ENCODE data around the gene TMEM156. TPM values are rescaled to one million over a fixed set of nuclear protein-coding genes. Genes with fewer than 3 reads are reported as not detected.

Gene TMEM156
- total and polyA plus RNA-seq, 3 experiments from 2014 or later = 6.7 to 24.3 (median 7.3) TPM

- CTCF ChIA-PET = no interaction called here
- Mint-ChIP-seq H3K27ac (peak overlapping the region in 1 of 8 donors; percentile 8), H3K4me1 (peaks cover 0 to 21% (median 4%) of the 10 kb centered on the region in 3 donors), H3K9me3 (no peaks in the 10 kb centered on the region), H3K27me3 (no peaks in the 10 kb centered on the region), H3K4me3 (no peak overlapping the region), H3K36me3 (peaks cover 4 to 71% (median 42%) of the 10 kb centered on the region in 3 donors)
- Histone ChIP-seq H3K36me3 (ENCODE audit: insufficient read depth, low read length) (peaks cover 6% of the 10 kb centered on the region), H3K9me3 (ENCODE audit: low read length) (no peaks in the 10 kb centered on the region), H3K4me3 (ENCODE audit: low read length) (no peak overlapping the region), H3K27me3 (ENCODE audit: insufficient read depth, low read length, poor library complexity, severe bottlenecking) (no peaks in the 10 kb centered on the region), H3K4me1 (ENCODE audit: insufficient read depth, low read length) (no peaks in the 10 kb centered on the region), H3K27ac (ENCODE audit: low read depth, low read length) (no peak overlapping the region)
- POLR2A ChIA-PET = no interaction called here
- DNase-seq = no peak
Measured at GRCh38 chr4:38980903-38981676, 51.1 kb downstream of the TMEM156 start.

DNA sequence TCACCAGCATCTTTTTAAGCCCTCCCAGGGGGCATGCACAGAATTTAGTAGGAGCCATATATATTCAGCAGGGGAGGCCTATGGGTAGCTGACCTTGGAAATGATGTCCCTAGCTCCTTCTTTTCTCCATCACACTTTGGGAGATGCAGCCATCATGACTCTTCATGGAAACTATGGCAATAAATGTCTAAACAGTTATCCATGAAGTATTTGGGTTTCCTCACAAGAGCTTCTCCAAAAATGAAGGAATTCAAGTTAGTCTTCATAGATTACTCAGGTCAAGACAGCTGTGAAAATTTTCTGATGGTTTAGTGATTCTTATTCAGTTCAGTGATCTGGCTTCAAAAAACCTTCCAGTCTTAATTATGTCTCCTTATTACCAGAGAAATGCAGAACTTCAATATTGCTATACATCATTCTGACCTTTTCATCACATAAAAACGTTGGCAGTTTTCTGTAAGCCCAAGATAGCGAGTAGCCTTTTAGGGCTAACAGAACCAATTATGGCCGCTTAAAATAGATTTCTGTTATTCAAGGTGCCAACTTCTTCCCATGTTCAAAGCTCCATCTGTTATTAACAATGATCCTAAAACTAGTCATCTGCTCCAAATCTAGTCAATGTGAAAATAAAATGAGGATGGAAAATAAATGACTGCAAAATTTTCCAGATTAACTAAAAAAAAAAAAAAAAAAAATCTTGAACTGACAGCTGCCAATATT is 52.5 kb downstream of the TMEM156 start:
- no peaks in the 10 kb centered on the region for H3K27me3 ChIP-seq (ENCODE audit: insufficient read depth, low read length, poor library complexity, severe bottlenecking)
- no peaks in the 10 kb centered on the region for H3K9me3 ChIP-seq (ENCODE audit: low read length)
- no peak overlapping the region for H3K4me3 ChIP-seq (ENCODE audit: low read length)
- Mint-ChIP-seq H3K4me1 (peaks cover 0 to 16% (median 0%) of the 10 kb centered on the region in 3 donors), H3K27ac (no peak overlapping the region), H3K36me3 (peaks cover 4 to 61% (median 39%) of the 10 kb centered on the region in 3 donors), H3K4me3 (no peak overlapping the region), H3K27me3 (no peaks in the 10 kb centered on the region), H3K9me3 (no peaks in the 10 kb centered on the region)
- no peaks in the 10 kb centered on the region for H3K4me1 ChIP-seq (ENCODE audit: insufficient read depth, low read length)
- ChIA-PET POLR2A (no interaction called here), CTCF (no interaction called here)
- DNase-seq = no peak
- no peaks in the 10 kb centered on the region for H3K36me3 ChIP-seq (ENCODE audit: insufficient read depth, low read length)
- H3K27ac ChIP-seq (ENCODE audit: low read depth, low read length) = no peak overlapping the region

GRCh38 chr4:38979081-38979480 is 53.1 kb downstream of the TMEM156 start:
- H3K27ac Mint-ChIP-seq = peak overlapping the region in 2 of 8 donors; percentile 4 to 42
- H3K4me1 Mint-ChIP-seq = peaks cover 0 to 11% (median 0%) of the 10 kb centered on the region in 3 donors
- H3K27me3 Mint-ChIP-seq = no peaks in the 10 kb centered on the region
- H3K36me3 Mint-ChIP-seq = peaks cover 4 to 57% (median 35%) of the 10 kb centered on the region in 3 donors
- no peaks in the 10 kb centered on the region for H3K4me1 ChIP-seq (ENCODE audit: insufficient read depth, low read length)
- ChIA-PET CTCF (no interaction called here), POLR2A (no interaction called here)
- H3K4me3 ChIP-seq (ENCODE audit: low read length) = no peak overlapping the region
- DNase-seq = no peak
- H3K27ac ChIP-seq (ENCODE audit: low read depth, low read length) = no peak overlapping the region
- no peaks in the 10 kb centered on the region for H3K36me3 ChIP-seq (ENCODE audit: insufficient read depth, low read length)
- H3K27me3 ChIP-seq (ENCODE audit: insufficient read depth, low read length, poor library complexity, severe bottlenecking) = no peaks in the 10 kb centered on the region
- no peak overlapping the region for H3K4me3 Mint-ChIP-seq
- H3K9me3 Mint-ChIP-seq = no peaks in the 10 kb centered on the region
- H3K9me3 ChIP-seq (ENCODE audit: low read length) = no peaks in the 10 kb centered on the region

DNA sequence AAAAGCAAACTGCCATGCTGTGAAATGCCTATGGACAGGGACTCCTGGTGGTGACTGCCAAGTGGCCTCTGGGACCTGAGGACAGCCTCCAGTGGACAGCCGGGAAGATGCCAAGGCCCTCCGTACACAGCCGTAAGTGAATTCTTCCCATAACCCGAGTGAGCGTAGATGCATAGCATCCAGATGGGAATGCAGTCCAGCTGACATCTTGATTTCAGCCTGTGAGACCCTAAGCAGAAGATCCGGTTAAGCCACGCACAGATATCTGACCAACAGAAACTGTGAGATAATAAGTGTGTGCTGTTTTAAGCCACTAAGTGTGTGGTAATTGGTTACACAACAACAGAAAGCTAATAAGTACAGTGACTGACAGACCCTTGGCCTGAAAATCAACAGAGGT is 55.9 kb downstream of the TMEM156 start:
- DNase-seq = no peak
- Mint-ChIP-seq H3K4me3 (no peak overlapping the region), H3K27ac (no peak overlapping the region), H3K27me3 (no peaks in the 10 kb centered on the region), H3K36me3 (peaks cover 4 to 42% (median 20%) of the 10 kb centered on the region in 3 donors), H3K9me3 (no peaks in the 10 kb centered on the region), H3K4me1 (peaks cover 0 to 3% (median 0%) of the 10 kb centered on the region in 3 donors)
- Histone ChIP-seq H3K9me3 (ENCODE audit: low read length) (no peaks in the 10 kb centered on the region), H3K27me3 (ENCODE audit: insufficient read depth, low read length, poor library complexity, severe bottlenecking) (no peaks in the 10 kb centered on the region), H3K36me3 (ENCODE audit: insufficient read depth, low read length) (no peaks in the 10 kb centered on the region), H3K4me1 (ENCODE audit: insufficient read depth, low read length) (no peaks in the 10 kb centered on the region), H3K4me3 (ENCODE audit: low read length) (no peak overlapping the region), H3K27ac (ENCODE audit: low read depth, low read length) (no peak overlapping the region)
- POLR2A ChIA-PET = no interaction called here
- CTCF ChIA-PET = no interaction called here

DNA sequence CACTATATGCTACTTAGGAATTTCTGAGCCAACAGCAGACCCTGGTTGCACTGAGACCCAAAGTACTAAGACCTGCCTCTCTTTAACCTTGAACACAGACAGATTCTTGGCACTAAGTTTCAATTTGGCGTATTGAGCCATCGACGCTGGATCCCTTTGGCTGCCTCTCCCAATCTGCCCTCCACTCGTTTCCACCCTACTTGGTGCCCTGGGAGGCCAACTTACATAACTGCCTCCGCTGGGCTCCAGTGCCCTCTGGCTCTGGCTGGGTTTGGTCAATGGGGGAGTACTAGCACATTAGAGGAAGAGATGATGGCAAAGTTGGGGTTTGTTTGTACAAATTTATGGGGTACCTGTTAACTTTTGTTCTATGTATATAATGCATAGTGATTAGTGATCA is 63.5 kb downstream of the TMEM156 start:
- no peaks in the 10 kb centered on the region for H3K4me1 ChIP-seq (ENCODE audit: insufficient read depth, low read length)
- H3K27ac ChIP-seq (ENCODE audit: low read depth, low read length) = no peak overlapping the region
- no peak overlapping the region for H3K4me3 Mint-ChIP-seq
- H3K27ac Mint-ChIP-seq = peak overlapping the region in 1 of 8 donors; percentile 73
- DNase-seq = no peak
- no peaks in the 10 kb centered on the region for H3K9me3 Mint-ChIP-seq
- no peaks in the 10 kb centered on the region for H3K27me3 Mint-ChIP-seq
- H3K9me3 ChIP-seq (ENCODE audit: low read length) = no peaks in the 10 kb centered on the region
- peaks cover 14 to 62% (median 32%) of the 10 kb centered on the region in 3 donors for H3K36me3 Mint-ChIP-seq
- H3K36me3 ChIP-seq (ENCODE audit: insufficient read depth, low read length) = no peaks in the 10 kb centered on the region
- peaks cover 0 to 5% (median 0%) of the 10 kb centered on the region in 3 donors for H3K4me1 Mint-ChIP-seq
- H3K4me3 ChIP-seq (ENCODE audit: low read length) = no peak overlapping the region
- ChIA-PET CTCF (no interaction called here), POLR2A (no interaction called here)
- H3K27me3 ChIP-seq (ENCODE audit: insufficient read depth, low read length, poor library complexity, severe bottlenecking) = no peaks in the 10 kb centered on the region

DNA sequence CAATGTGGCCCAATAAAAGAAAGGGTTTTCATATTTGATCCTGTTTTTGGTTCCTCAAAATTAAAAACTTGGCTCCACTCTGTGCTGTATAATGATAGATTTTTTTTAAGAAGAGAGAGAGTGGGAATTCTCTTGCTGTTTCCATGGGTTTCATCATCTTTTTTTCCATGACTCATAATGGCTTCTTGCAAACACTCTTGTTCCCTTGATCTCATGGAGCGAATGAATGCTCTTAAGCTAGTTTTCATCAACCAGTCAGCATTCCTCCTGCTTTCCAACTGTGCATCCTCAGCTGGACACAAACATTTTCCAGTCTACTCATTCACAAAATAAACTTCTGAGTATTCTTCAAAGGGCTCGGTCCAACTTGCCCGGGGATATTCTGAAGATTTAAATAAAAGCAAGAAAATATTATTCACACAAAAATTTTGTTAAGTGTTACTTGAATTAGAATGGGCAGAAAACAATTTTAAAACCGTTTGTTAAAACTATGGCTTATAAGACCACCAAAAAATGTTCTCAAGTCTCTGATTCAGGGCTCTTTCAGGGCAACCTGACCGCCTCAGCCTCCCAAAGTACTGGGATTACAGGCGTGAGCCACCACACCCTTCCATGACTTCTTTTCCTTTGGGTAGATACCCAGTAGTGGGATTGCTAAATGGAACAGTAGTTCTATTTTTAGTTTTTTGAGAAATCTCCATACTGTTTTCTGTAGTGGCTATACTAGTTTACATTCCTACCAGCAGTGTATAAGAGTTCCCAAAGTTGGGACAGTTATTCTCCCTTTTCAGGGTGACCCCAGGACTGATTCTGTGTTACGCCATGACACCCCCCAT is 64.7 kb downstream of the TMEM156 start:
- Histone ChIP-seq H3K27ac (ENCODE audit: low read depth, low read length) (peak overlapping the region; percentile 17), H3K36me3 (ENCODE audit: insufficient read depth, low read length) (no peaks in the 10 kb centered on the region), H3K27me3 (ENCODE audit: insufficient read depth, low read length, poor library complexity, severe bottlenecking) (no peaks in the 10 kb centered on the region), H3K4me1 (ENCODE audit: insufficient read depth, low read length) (no peaks in the 10 kb centered on the region), H3K9me3 (ENCODE audit: low read length) (no peaks in the 10 kb centered on the region), H3K4me3 (ENCODE audit: low read length) (no peak overlapping the region)
- ChIA-PET CTCF (no interaction called here), POLR2A (no interaction called here)
- Mint-ChIP-seq H3K27ac (peak overlapping the region in 1 of 8 donors; percentile 65), H3K9me3 (no peaks in the 10 kb centered on the region), H3K4me3 (no peak overlapping the region), H3K4me1 (peaks cover 0 to 5% (median 0%) of the 10 kb centered on the region in 3 donors), H3K27me3 (no peaks in the 10 kb centered on the region), H3K36me3 (peaks cover 14 to 60% (median 34%) of the 10 kb centered on the region in 3 donors)
- DNase-seq = no peak

GRCh38 chr4:38965866-38966265 is 66.3 kb downstream of the TMEM156 start:
- no peaks in the 10 kb centered on the region for H3K9me3 ChIP-seq (ENCODE audit: low read length)
- CTCF ChIA-PET = interaction anchor here (1.2 kb wide), 1 partner anchor 10 kb away, joined by 3 read pairs; no protein-coding TSS in a partner anchor
- H3K27ac ChIP-seq (ENCODE audit: low read depth, low read length) = no peak overlapping the region
- H3K27me3 ChIP-seq (ENCODE audit: insufficient read depth, low read length, poor library complexity, severe bottlenecking) = no peaks in the 10 kb centered on the region
- no peak for DNase-seq
- H3K36me3 ChIP-seq (ENCODE audit: insufficient read depth, low read length) = no peaks in the 10 kb centered on the region
- H3K9me3 Mint-ChIP-seq = peaks cover 0 to 7% (median 0%) of the 10 kb centered on the region in 5 donors
- peaks cover 0 to 5% (median 0%) of the 10 kb centered on the region in 3 donors for H3K4me1 Mint-ChIP-seq
- no peak overlapping the region for H3K4me3 Mint-ChIP-seq
- peak overlapping the region in 3 of 8 donors; percentile 19 to 59 (median 50) for H3K27ac Mint-ChIP-seq
- POLR2A ChIA-PET = no interaction called here
- H3K27me3 Mint-ChIP-seq = peaks cover 0 to 2% of the 10 kb centered on the region in 2 donors
- H3K4me3 ChIP-seq (ENCODE audit: low read length) = no peak overlapping the region
- H3K4me1 ChIP-seq (ENCODE audit: insufficient read depth, low read length) = no peaks in the 10 kb centered on the region
- peaks cover 14 to 54% (median 34%) of the 10 kb centered on the region in 3 donors for H3K36me3 Mint-ChIP-seq

Measured in CD8-positive, alpha-beta memory T cell (primary cell).